Osteoblast (primary cell): ENCODE data around the gene GNB3. TPM values are rescaled to one million over a fixed set of nuclear protein-coding genes. Genes with fewer than 3 reads are reported as not detected.
"Not testable (repeated sequence)": the region's sequence is repeated elsewhere in the genome, so short reads cannot be mapped to it uniquely, and the experiment has no call there.

Source experiments
- DNase-seq: peaks from one replicate; pipeline ENCODE4 v3.0.0; 2011; ENCODE audit warnings: low spot score, mixed read lengths; ENCODE audit not compliant: insufficient read length; ENCODE audit errors: missing footprints
- H2AFZ ChIP-seq: 2 replicates; pipeline ENCODE4 v1.6.0; 2011; ENCODE audit warnings: mild to moderate bottlenecking, low read length
- H3K27ac ChIP-seq: 2 replicates; pipeline ENCODE4 v1.5.1; 2011; ENCODE audit warnings: mild to moderate bottlenecking, low read depth, low read length, moderate library complexity
- H3K27me3 ChIP-seq: 2 replicates; pipeline ENCODE4 v1.6.0; 2012; ENCODE audit warnings: mild to moderate bottlenecking, control low read depth, inconsistent platforms, low read length, moderate library complexity; ENCODE audit not compliant: insufficient read depth
- H3K36me3 ChIP-seq: 2 replicates; pipeline ENCODE4 v1.5.1; 2011; ENCODE audit warnings: mild to moderate bottlenecking, low read length, control low read depth, moderate library complexity; ENCODE audit not compliant: insufficient read depth
- H3K4me1 ChIP-seq: 2 replicates; pipeline ENCODE4 v1.5.1; 2011; ENCODE audit warnings: mild to moderate bottlenecking, low read length, control low read depth, moderate library complexity; ENCODE audit not compliant: insufficient read depth
- H3K4me2 ChIP-seq: 2 replicates; pipeline ENCODE4 v1.6.0; 2011; ENCODE audit warnings: mild to moderate bottlenecking, low read length; ENCODE audit not compliant: insufficient read depth
- H3K4me3 ChIP-seq: fragments of 200-600 bp; sonication (generic); 3 replicates; pipeline ENCODE4 v1.5.1; 2012; ENCODE audit warnings: mild to moderate bottlenecking, low read length, inconsistent platforms; ENCODE audit not compliant: insufficient read depth
- H3K79me2 ChIP-seq: 2 replicates; pipeline ENCODE4 v1.6.0; 2012; ENCODE audit warnings: mild to moderate bottlenecking, low read length, control low read depth, inconsistent platforms; ENCODE audit not compliant: insufficient read depth
- H3K9me3 ChIP-seq: 2 replicates; pipeline ENCODE4 v1.5.1; 2011; ENCODE audit warnings: low read depth, low read length, control low read depth
- H4K20me1 ChIP-seq: 2 replicates; pipeline ENCODE4 v1.6.0; 2012; ENCODE audit warnings: mild to moderate bottlenecking, low read length, control low read depth; ENCODE audit not compliant: insufficient read depth
- CTCF ChIP-seq: IDR thresholded peaks from 2 replicates; pipeline ENCODE4 v1.5.1; 2011; ENCODE audit warnings: mild to moderate bottlenecking, low read depth, low read length, moderate library complexity; ENCODE audit errors: extremely low read depth
- total RNA-seq: library from RNA; depleted of rRNA; stranded (reverse); fragments of >200 nt; gene quantifications from 2 replicates; pipeline ENCODE4 v1.2.3, GENCODE V29; 2012

The GNB3 gene
- total RNA-seq, 1 donor, result 1.4 TPM

- Histone ChIP-seq H3K36me3 (peaks cover 11% of the 10 kb centered on the region), H3K27me3 (no peaks in the 10 kb centered on the region), H3K4me2 (no peak overlapping the region), H4K20me1 (no peaks in the 10 kb centered on the region), H3K9me3 (no peaks in the 10 kb centered on the region), H2AFZ (no peak overlapping the region), H3K79me2 (no peaks in the 10 kb centered on the region), H3K4me1 (peaks cover 9% of the 10 kb centered on the region), H3K27ac (no peak overlapping the region), H3K4me3 (no peak overlapping the region)
- no peak for DNase-seq
- no peak for TF ChIP-seq CTCF
Measured at GRCh38 chr12:6887460-6887859, 46.7 kb downstream of the GNB3 start.

GRCh38 chr12:6888360-6888759, 47.6 kb downstream of the GNB3 start:
- H3K4me2 ChIP-seq, result no peak overlapping the region
- no peaks in the 10 kb centered on the region for H3K9me3 ChIP-seq
- no peak overlapping the region for H3K27ac ChIP-seq
- no peaks in the 10 kb centered on the region for H4K20me1 ChIP-seq
- H3K27me3 ChIP-seq, result no peaks in the 10 kb centered on the region
- peaks cover 9% of the 10 kb centered on the region for H3K4me1 ChIP-seq
- TF ChIP-seq CTCF, result no peak
- H3K4me3 ChIP-seq, result no peak overlapping the region
- DNase-seq, result no peak
- H2AFZ ChIP-seq, result no peak overlapping the region
- H3K36me3 ChIP-seq, result peaks cover 11% of the 10 kb centered on the region
- H3K79me2 ChIP-seq, result no peaks in the 10 kb centered on the region

GRCh38 chr12:6888794-6889193, 48.1 kb downstream of the GNB3 start:
- not testable (repeated sequence) for H3K27me3 ChIP-seq, H2AFZ ChIP-seq, H3K4me2 ChIP-seq, H3K27ac ChIP-seq, H3K4me3 ChIP-seq, H3K4me1 ChIP-seq, H4K20me1 ChIP-seq, H3K36me3 ChIP-seq, H3K9me3 ChIP-seq, DNase-seq, H3K79me2 ChIP-seq

GRCh38 chr12:6889775-6890573, 49.2 kb downstream of the GNB3 start:
- H3K36me3 ChIP-seq, H2AFZ ChIP-seq, DNase-seq, H4K20me1 ChIP-seq, H3K9me3 ChIP-seq, H3K27me3 ChIP-seq, H3K79me2 ChIP-seq, H3K4me3 ChIP-seq: not testable (repeated sequence)
- Histone ChIP-seq H3K4me1 (peaks cover 11% of the 10 kb centered on the region), H3K4me2 (peak overlapping the region; percentile 70), H3K27ac (peak overlapping the region; percentile 67)
